SH-SY5Y (cell line): Measurements from ENCODE around the gene ABHD17B.

Experiments
- GATA2 ChIP-seq: IDR thresholded peaks from 2 replicates; pipeline ENCODE4 v1.6.1; 2011; ENCODE audit warnings: mild to moderate bottlenecking, low read depth, low read length
- GATA3 ChIP-seq: IDR thresholded peaks from 2 replicates; pipeline ENCODE4 v1.6.1; 2011; ENCODE audit warnings: low read depth, mild to moderate bottlenecking, low read length, moderate library complexity

The ABHD17B gene

DNA sequence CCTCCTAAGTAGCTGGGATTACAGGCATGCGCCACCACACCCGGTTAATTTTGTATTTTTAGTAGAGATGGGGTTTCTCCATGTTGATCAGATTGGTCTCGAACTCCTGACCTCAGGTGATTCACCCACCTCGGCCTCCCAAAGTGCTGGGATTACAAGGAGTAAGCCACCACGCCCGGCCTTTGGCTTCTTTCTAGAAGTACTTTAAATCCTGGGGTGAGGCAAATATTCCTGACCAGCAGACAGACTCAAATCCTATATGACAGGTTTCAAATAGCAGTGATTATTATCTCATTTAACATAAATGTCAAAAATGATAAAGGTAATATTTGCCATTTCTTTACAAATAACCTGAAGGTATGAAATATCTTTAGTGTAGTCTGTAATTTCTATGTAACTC, 35.6 kb downstream of the ABHD17B start:
- TF ChIP-seq GATA2 (no peak), GATA3 (no peak)

- TF ChIP-seq GATA3 (no peak), GATA2 (no peak)
These were observed 47.4 kb downstream of the ABHD17B start for GRCh38 chr9:71863631-71864030.

- TF ChIP-seq GATA3 (no peak), GATA2 (no peak)
These were observed 49.4 kb downstream of the ABHD17B start for GRCh38 chr9:71861618-71862017.

- TF ChIP-seq GATA3: no peak
- no peak for TF ChIP-seq GATA2
These were observed 51.1 kb downstream of the ABHD17B start for GRCh38 chr9:71859939-71860338.

- TF ChIP-seq GATA3 (no peak), GATA2 (no peak)
These were observed 52.2 kb downstream of the ABHD17B start for GRCh38 chr9:71858812-71859211.

GRCh38 chr9:71858102-71858798, 52.7 kb downstream of the ABHD17B start:
- TF ChIP-seq GATA3 (no peak), GATA2 (no peak)

DNA sequence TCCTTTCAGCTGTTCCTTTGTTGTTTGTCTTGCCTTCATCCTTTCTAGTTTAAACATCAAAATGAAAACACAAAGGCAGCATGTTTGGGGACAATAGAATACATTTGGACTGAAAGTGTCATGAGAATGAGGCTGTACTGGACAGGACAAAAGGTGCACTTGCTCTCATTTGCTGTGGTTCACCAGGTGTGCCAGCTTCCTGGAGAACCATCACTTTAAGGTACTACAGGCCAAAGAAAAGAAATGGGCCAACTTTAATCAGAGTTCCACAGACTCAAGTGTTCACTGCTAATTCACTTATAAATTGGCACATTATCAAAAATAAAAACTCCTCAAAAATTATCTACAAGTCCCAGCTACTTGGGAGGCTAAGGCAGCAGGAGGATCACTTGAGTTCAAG, 53.8 kb downstream of the ABHD17B start:
- TF ChIP-seq GATA2 (no peak), GATA3 (no peak)

GRCh38 chr9:71854811-71855210, 56.2 kb downstream of the ABHD17B start:
- TF ChIP-seq GATA3 (no peak), GATA2 (no peak)

- TF ChIP-seq GATA2: no peak
- no peak for TF ChIP-seq GATA3
These were observed 57.9 kb downstream of the ABHD17B start for GRCh38 chr9:71853084-71853483.

DNA sequence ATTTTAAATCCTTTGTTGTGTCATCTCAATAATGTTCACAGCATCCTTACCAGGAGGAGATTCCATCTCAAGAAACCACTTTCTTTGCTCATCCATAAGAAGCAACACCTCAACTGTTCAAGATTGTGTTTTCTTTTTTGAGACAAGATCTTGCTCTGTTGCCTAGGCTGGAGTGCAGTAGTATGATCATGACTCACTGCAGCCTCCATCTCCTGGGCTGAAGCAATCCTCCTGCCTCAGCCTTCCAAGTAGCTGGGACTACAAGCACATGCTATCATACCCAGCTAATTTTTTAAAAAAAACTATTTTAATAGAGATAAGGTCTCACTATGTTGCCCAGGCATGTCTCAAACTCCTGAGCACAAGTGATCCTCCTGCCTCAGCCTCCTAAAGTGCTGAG, 60.0 kb downstream of the ABHD17B start:
- no peak for TF ChIP-seq GATA2
- no peak for TF ChIP-seq GATA3

DNA sequence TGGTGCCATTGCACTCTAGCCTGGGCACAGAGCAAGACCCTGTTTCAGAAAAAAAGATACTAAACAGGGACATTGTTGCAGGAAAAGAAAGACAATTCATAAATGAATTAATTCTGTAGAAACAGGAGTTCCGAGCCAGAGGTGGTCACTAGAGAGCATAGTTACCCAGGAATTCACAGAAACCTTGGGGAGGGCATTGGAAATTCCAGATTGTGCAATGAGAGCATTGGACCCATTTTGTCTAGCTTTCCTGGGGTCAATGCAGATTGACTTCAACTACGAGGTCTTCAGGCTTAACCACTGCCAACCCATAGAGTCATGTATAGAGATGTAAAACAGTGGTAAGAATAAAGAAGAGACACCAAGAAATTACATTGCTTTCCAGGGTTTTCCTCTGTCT, 63.1 kb downstream of the ABHD17B start:
- TF ChIP-seq GATA2: no peak
- TF ChIP-seq GATA3: no peak

- TF ChIP-seq GATA3 (no peak), GATA2 (no peak)
These were observed 66.2 kb downstream of the ABHD17B start for GRCh38 chr9:71844808-71845207.

DNA sequence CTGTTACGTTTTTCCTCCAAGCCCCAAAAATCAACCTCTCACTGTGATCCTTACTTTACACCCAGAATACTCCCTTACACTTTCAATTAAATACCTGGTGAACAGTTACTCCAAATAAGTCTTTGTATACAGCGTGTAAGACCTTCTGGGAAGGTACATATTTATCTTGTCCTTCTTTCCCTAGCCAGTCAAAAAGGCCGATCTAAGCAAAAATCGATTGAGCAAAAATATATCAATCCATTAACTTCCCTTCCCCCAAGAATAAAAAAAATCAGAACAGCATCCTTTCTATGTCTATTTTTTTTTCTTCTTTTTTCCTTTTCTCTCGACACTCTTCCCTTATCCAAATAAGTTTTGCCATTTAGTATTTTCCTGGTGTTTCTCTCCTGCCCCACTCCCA, 71.3 kb downstream of the ABHD17B start:
- no peak for TF ChIP-seq GATA3
- no peak for TF ChIP-seq GATA2

DNA sequence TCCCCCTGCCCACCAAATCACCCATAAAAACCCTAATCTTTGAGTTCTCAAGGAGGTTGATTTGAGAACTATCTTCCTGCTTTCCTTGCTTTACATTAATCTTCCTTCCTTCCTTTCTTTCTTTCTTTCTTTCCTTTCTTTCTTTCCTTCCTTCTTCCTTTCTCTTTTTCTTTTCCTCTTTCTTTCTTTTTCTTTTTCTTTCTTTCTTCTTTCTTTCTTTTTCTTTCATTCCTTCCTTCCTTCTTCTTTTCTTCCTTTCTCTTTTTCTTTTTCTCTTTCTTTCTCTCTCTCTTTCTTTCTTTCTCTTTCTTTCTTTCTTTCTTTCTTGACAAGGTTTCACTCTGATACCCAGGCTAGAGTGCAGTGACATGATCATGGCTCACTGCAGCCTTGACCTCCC, 75.4 kb downstream of the ABHD17B start:
- TF ChIP-seq GATA2 (no peak), GATA3 (no peak)

GRCh38 chr9:71830929-71831328, 80.1 kb downstream of the ABHD17B start:
- TF ChIP-seq GATA3 (no peak), GATA2 (no peak)

DNA sequence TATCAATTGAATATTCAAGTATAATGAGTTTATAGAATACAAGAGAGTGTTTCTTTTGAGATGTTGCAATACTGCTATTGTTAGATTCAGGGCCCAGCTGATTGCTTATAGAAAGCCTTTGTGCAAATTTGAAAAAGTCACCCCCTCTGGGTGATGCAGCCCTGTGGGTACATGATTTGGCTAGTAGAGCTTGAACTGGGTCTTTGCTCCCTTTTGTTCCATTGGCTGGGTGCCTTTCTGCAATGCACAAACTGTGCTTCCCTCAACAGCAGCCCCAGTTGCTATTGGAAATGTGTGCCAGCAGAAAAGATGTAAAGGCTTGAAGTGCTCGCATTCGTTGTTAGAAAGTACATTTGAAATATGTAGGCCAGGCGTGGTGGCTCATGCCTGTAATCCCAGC, 80.8 kb downstream of the ABHD17B start:
- no peak for TF ChIP-seq GATA2
- TF ChIP-seq GATA3: no peak

DNA sequence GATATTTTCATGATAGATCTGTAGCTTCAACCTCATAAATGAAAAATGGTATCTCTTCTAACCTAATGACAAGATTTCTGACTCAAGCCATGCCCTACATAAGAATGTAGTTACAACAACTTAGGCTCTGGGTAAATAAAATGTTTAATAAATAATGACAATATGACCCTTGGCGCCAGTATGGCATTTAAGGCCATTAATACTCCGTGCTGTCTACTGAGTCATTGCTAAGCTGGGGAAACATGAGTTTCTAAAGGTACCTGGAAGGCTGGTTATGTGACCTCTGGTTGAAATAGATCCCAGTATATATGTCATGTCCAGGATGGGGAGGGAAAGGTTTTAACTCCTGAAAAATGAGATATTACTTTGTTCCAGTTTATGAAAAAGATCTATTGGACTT, 84.7 kb downstream of the ABHD17B start:
- TF ChIP-seq GATA3: no peak
- TF ChIP-seq GATA2: no peak

GRCh38 chr9:71824257-71824656, 86.7 kb downstream of the ABHD17B start:
- TF ChIP-seq GATA2: no peak
- TF ChIP-seq GATA3: no peak

- no peak for TF ChIP-seq GATA3
- TF ChIP-seq GATA2: no peak
These were observed 88.1 kb downstream of the ABHD17B start for GRCh38 chr9:71822935-71823334.
